SK-N-SH treated with all-trans-retinoic acid at 6 μM for 48 hours (cell line): Measurements from ENCODE around the gene MYO18A.

Experiments
- ARNTL ChIP-seq: fragments of 450-650 bp; formaldehyde crosslinking; IDR thresholded peaks from 2 replicates; pipeline ENCODE4 v1.5.0; 2020; ENCODE audit warnings: low read depth, mild to moderate bottlenecking, moderate library complexity, borderline replicate concordance
- BACH2 ChIP-seq: fragments of 250-450 bp; sonication (Bioruptor Pico); IDR thresholded peaks from 2 replicates; pipeline ENCODE4 v1.9.0; 2021; ENCODE audit warnings: mild to moderate bottlenecking, borderline replicate concordance
- CSDC2 ChIP-seq: fragments of 250-450 bp; sonication (Bioruptor Pico); IDR thresholded peaks from 2 replicates; pipeline ENCODE4 v1.5.0; 2020; ENCODE audit warnings: mild to moderate bottlenecking, moderate library complexity
- CSRNP3 ChIP-seq: fragments of 250-450 bp; sonication (Bioruptor Pico); IDR thresholded peaks from 2 replicates; pipeline ENCODE4 v1.5.1; 2021; ENCODE audit warnings: mild to moderate bottlenecking, moderate library complexity
- ISL1 ChIP-seq: fragments of 250-450 bp; sonication (Bioruptor Pico); IDR thresholded peaks from 2 replicates; pipeline ENCODE4 v2.1.2; 2022; ENCODE audit warnings: mild to moderate bottlenecking, moderate library complexity
- PATZ1 ChIP-seq: fragments of 250-450 bp; sonication (Bioruptor Pico); IDR thresholded peaks from 2 replicates; pipeline ENCODE4 v1.8.0; 2020; ENCODE audit warnings: mild to moderate bottlenecking, moderate library complexity, borderline replicate concordance
- PPARA ChIP-seq: fragments of 250-450 bp; sonication (Bioruptor Pico); IDR thresholded peaks from 2 replicates; pipeline ENCODE4 v1.5.0; 2020; ENCODE audit warnings: mild to moderate bottlenecking, borderline replicate concordance
- TOX ChIP-seq: fragments of 250-450 bp; sonication (Bioruptor Pico); IDR thresholded peaks from 2 replicates; pipeline ENCODE4 v1.8.0; 2021; ENCODE audit warnings: mild to moderate bottlenecking, moderate library complexity, borderline replicate concordance
- TSHZ2 ChIP-seq: fragments of 250-450 bp; sonication (Bioruptor Pico); IDR thresholded peaks from 2 replicates; pipeline ENCODE4 v1.5.0; 2020; ENCODE audit warnings: mild to moderate bottlenecking, moderate library complexity
- ZFP3 ChIP-seq: fragments of 250-450 bp; sonication (Bioruptor Pico); IDR thresholded peaks from 2 replicates; pipeline ENCODE4 v1.5.0; 2020; ENCODE audit warnings: mild to moderate bottlenecking, moderate library complexity
- ZNF70 ChIP-seq: fragments of 450-650 bp; formaldehyde crosslinking; IDR thresholded peaks from 2 replicates; pipeline ENCODE4 v1.5.0; 2020; ENCODE audit warnings: mild to moderate bottlenecking, moderate library complexity

- no peak for TF ChIP-seq PATZ1 (CRISPR knock-in tag)
- no peak for TF ChIP-seq CSRNP3 (CRISPR knock-in tag)
- no peak for TF ChIP-seq BACH2 (CRISPR knock-in tag)
- no peak for TF ChIP-seq ISL1 (CRISPR knock-in tag)
- no peak for TF ChIP-seq PPARA (CRISPR knock-in tag)
- TF ChIP-seq ARNTL (CRISPR knock-in tag): no peak
- no peak for TF ChIP-seq ZFP3 (CRISPR knock-in tag)
- TF ChIP-seq TSHZ2 (CRISPR knock-in tag): no peak
- TF ChIP-seq ZNF70 (CRISPR knock-in tag): no peak
- no peak for TF ChIP-seq CSDC2 (CRISPR knock-in tag)
- no peak for TF ChIP-seq TOX (CRISPR knock-in tag)
Measured at GRCh38 chr17:29175349-29175748, 4.8 kb downstream of the MYO18A start.
